ENCODE data around the gene GAL.

GAL gene

DNA sequence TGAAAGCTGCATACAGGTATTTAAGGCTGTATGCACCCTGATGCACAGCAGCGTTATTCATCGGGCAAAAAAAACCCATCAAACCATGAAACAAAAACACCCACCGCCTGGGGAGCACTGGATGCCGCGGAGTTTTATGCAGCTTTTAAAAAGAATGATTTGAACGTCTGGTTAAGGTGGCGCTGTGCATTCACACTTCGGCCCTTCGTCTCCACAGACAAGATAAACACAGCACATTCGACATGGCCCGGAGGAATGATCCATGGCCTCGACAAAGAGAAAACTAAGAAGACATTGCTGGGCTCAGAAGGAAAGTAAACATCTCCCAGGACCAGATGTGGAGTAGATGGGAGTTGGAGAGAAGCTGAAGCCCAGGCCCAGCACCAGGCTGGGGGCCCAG is 40.8 kb upstream of the GAL start:
- peaks cover 17% of the 10 kb centered on the region for H3K9me3 ChIP-seq (ENCODE audit: insufficient read depth, low read length)
- H3K4me2 ChIP-seq (ENCODE audit: low read length), result no peak overlapping the region
- H2AFZ ChIP-seq (ENCODE audit: low read depth, low read length), result no peak overlapping the region

GRCh38 chr11:68646832-68647231 is 37.5 kb upstream of the GAL start:
- no peaks in the 10 kb centered on the region for H3K4me1 ChIP-seq (ENCODE audit: low read length)
- no peak overlapping the region for H3K4me3 ChIP-seq (ENCODE audit: low read length)
- H2AFZ ChIP-seq (ENCODE audit: low read depth, low read length), result no peak overlapping the region
- H3K27me3 ChIP-seq (ENCODE audit: low read depth, low read length), result peaks cover 37% of the 10 kb centered on the region
- no peaks in the 10 kb centered on the region for H3K79me2 ChIP-seq (ENCODE audit: low read length)
- H3K4me2 ChIP-seq (ENCODE audit: low read length), result no peak overlapping the region
- H3K9ac ChIP-seq (ENCODE audit: low read length), result no peak overlapping the region
- no peaks in the 10 kb centered on the region for H4K20me1 ChIP-seq (ENCODE audit: insufficient read depth, low read length)
- peaks cover 3% of the 10 kb centered on the region for H3K36me3 ChIP-seq (replicated peaks; ENCODE audit: low read depth, low read length)
- no peak overlapping the region for H3K27ac ChIP-seq (ENCODE audit: low read length)
- peaks cover 17% of the 10 kb centered on the region for H3K9me3 ChIP-seq (ENCODE audit: insufficient read depth, low read length)
- TF ChIP-seq, protein P1, sequence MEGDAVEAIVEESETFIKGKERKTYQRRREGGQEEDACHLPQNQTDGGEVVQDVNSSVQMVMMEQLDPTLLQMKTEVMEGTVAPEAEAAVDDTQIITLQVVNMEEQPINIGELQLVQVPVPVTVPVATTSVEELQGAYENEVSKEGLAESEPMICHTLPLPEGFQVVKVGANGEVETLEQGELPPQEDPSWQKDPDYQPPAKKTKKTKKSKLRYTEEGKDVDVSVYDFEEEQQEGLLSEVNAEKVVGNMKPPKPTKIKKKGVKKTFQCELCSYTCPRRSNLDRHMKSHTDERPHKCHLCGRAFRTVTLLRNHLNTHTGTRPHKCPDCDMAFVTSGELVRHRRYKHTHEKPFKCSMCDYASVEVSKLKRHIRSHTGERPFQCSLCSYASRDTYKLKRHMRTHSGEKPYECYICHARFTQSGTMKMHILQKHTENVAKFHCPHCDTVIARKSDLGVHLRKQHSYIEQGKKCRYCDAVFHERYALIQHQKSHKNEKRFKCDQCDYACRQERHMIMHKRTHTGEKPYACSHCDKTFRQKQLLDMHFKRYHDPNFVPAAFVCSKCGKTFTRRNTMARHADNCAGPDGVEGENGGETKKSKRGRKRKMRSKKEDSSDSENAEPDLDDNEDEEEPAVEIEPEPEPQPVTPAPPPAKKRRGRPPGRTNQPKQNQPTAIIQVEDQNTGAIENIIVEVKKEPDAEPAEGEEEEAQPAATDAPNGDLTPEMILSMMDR (IDR thresholded peaks at IDR 0.05; ENCODE audit: low read depth, low read length), result no peak
- no peak for TF ChIP-seq EZH2phosphoT487 (IDR thresholded peaks at IDR 0.05; ENCODE audit: low read depth)

More for the DNA sequence above, 40.8 kb upstream of the GAL start:
- H4K20me1 ChIP-seq (ENCODE audit: insufficient read depth, low read length), result no peaks in the 10 kb centered on the region
- no peak overlapping the region for H3K27ac ChIP-seq (ENCODE audit: low read length)
- no peaks in the 10 kb centered on the region for H3K79me2 ChIP-seq (ENCODE audit: low read length)
- TF ChIP-seq, protein P1 (IDR thresholded peaks at IDR 0.05; ENCODE audit: low read depth, low read length), result no peak
- no peak for TF ChIP-seq EZH2phosphoT487 (IDR thresholded peaks at IDR 0.05; ENCODE audit: low read depth)
- no peaks in the 10 kb centered on the region for H3K4me1 ChIP-seq (ENCODE audit: low read length)
- H3K27me3 ChIP-seq (ENCODE audit: low read depth, low read length), result peaks cover 32% of the 10 kb centered on the region
- H3K4me3 ChIP-seq (ENCODE audit: low read length), result no peak overlapping the region
- no peak overlapping the region for H3K9ac ChIP-seq (ENCODE audit: low read length)
- H3K36me3 ChIP-seq (replicated peaks; ENCODE audit: low read depth, low read length), result peaks cover 3% of the 10 kb centered on the region

GRCh38 chr11:68649851-68650555 is 34.3 kb upstream of the GAL start:
- Histone ChIP-seq H3K4me2 (ENCODE audit: low read length) (no peak overlapping the region), H3K27ac (ENCODE audit: low read length) (no peak overlapping the region), H3K27me3 (ENCODE audit: low read depth, low read length) (peaks cover 26% of the 10 kb centered on the region), H3K79me2 (ENCODE audit: low read length) (no peaks in the 10 kb centered on the region), H3K4me3 (ENCODE audit: low read length) (no peak overlapping the region), H4K20me1 (ENCODE audit: insufficient read depth, low read length) (no peaks in the 10 kb centered on the region), H3K36me3 (replicated peaks; ENCODE audit: low read depth, low read length) (peaks cover 3% of the 10 kb centered on the region), H2AFZ (ENCODE audit: low read depth, low read length) (no peak overlapping the region), H3K4me1 (ENCODE audit: low read length) (peaks cover 12% of the 10 kb centered on the region), H3K9me3 (ENCODE audit: insufficient read depth, low read length) (peaks cover 21% of the 10 kb centered on the region), H3K9ac (ENCODE audit: low read length) (no peak overlapping the region)
- TF ChIP-seq, protein P1 (IDR thresholded peaks at IDR 0.05; ENCODE audit: low read depth, low read length), result no peak
- no peak for TF ChIP-seq EZH2phosphoT487 (IDR thresholded peaks at IDR 0.05; ENCODE audit: low read depth)

DNA sequence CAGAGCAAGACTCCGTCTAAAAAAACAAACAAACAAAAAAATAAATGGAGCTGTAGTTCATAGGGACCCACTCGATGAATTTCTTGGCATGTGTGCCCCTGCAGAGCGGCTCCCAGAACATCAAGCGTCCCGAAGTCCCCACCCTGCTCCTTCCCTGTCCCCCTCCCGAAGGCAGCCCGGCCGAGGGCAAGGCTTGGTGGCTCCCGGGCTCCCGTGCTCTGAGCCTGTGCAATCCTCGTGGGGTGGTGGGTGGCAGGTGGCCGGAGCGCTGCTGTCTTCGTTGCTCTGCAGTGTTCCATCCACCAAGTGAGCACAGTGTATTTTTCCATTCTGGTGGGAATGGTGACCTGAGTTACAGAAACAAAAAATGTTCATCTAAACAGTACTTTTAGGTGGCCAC is 33.5 kb upstream of the GAL start:
- peaks cover 12% of the 10 kb centered on the region for H3K4me1 ChIP-seq (ENCODE audit: low read length)

More for the DNA sequence above, 33.5 kb upstream of the GAL start:
- H3K27me3 ChIP-seq (ENCODE audit: low read depth, low read length), result peaks cover 27% of the 10 kb centered on the region
- no peaks in the 10 kb centered on the region for H3K79me2 ChIP-seq (ENCODE audit: low read length)
- no peak overlapping the region for H3K9ac ChIP-seq (ENCODE audit: low read length)
- peaks cover 23% of the 10 kb centered on the region for H3K9me3 ChIP-seq (ENCODE audit: insufficient read depth, low read length)
- peaks cover 3% of the 10 kb centered on the region for H3K36me3 ChIP-seq (replicated peaks; ENCODE audit: low read depth, low read length)
- no peak overlapping the region for H3K27ac ChIP-seq (ENCODE audit: low read length)
- TF ChIP-seq EZH2phosphoT487 (IDR thresholded peaks at IDR 0.05; ENCODE audit: low read depth), result no peak
- TF ChIP-seq, protein P1 (IDR thresholded peaks at IDR 0.05; ENCODE audit: low read depth, low read length), result no peak
- H2AFZ ChIP-seq (ENCODE audit: low read depth, low read length), result no peak overlapping the region
- H4K20me1 ChIP-seq (ENCODE audit: insufficient read depth, low read length), result no peaks in the 10 kb centered on the region
- H3K4me2 ChIP-seq (ENCODE audit: low read length), result no peak overlapping the region
- H3K4me3 ChIP-seq (ENCODE audit: low read length), result no peak overlapping the region
